GM23248 (cell line): ENCODE results near the gene ARFGAP3. TPM values are rescaled to one million over a fixed set of nuclear protein-coding genes. Genes with fewer than 3 reads are reported as not detected.

ENCODE experiments used
- DNase-seq: peaks from one replicate; pipeline ENCODE4 v3.0.0-alpha.2; 2015
- H2AFZ ChIP-seq: fragments of 200-600 bp; sonication (generic); 2 replicates; pipeline ENCODE4 v1.6.1; 2016; ENCODE audit warnings: antibody characterized with exemption
- H3F3A ChIP-seq: fragments of 200-600 bp; sonication (generic); 2 replicates; pipeline ENCODE4 v1.6.1; 2016; ENCODE audit warnings: mild to moderate bottlenecking, antibody characterized with exemption, mixed run types; ENCODE audit not compliant: insufficient read depth
- H3K27ac ChIP-seq: fragments of 200-600 bp; sonication (generic); 2 replicates; pipeline ENCODE4 v1.5.1; 2016; ENCODE audit warnings: mild to moderate bottlenecking
- H3K27me3 ChIP-seq: fragments of 200-600 bp; sonication (generic); replicated peaks from 2 replicates; pipeline ENCODE4 v1.6.1; 2016; ENCODE audit warnings: mild to moderate bottlenecking; ENCODE audit not compliant: insufficient read depth
- H3K36me3 ChIP-seq: fragments of 200-600 bp; sonication (generic); 2 replicates; pipeline ENCODE4 v1.6.1; 2016; ENCODE audit warnings: low read depth, mild to moderate bottlenecking
- H3K4me1 ChIP-seq: fragments of 200-600 bp; sonication (generic); 2 replicates; pipeline ENCODE4 v1.6.1; 2016; ENCODE audit warnings: mild to moderate bottlenecking; ENCODE audit not compliant: insufficient read depth
- H3K4me2 ChIP-seq: fragments of 200-600 bp; sonication (generic); one replicate; pipeline ENCODE4 v1.6.1; 2016; ENCODE audit warnings: mild to moderate bottlenecking; ENCODE audit not compliant: unreplicated experiment
- H3K4me3 ChIP-seq: fragments of 200-600 bp; sonication (generic); 2 replicates; pipeline ENCODE4 v1.5.1; 2016; ENCODE audit warnings: mild to moderate bottlenecking
- H3K79me2 ChIP-seq: fragments of 200-600 bp; sonication (generic); 2 replicates; pipeline ENCODE4 v1.6.1; 2016; ENCODE audit warnings: mild to moderate bottlenecking; ENCODE audit not compliant: insufficient read depth
- H3K9ac ChIP-seq: fragments of 200-600 bp; sonication (generic); 2 replicates; pipeline ENCODE4 v1.6.1; 2016; ENCODE audit warnings: mild to moderate bottlenecking
- H3K9me2 ChIP-seq: fragments of 200-600 bp; sonication (generic); 2 replicates; pipeline ENCODE4 v1.6.1; 2016; ENCODE audit warnings: mixed run types, mild to moderate bottlenecking, moderate library complexity; ENCODE audit not compliant: insufficient read depth
- H3K9me3 ChIP-seq: fragments of 200-600 bp; sonication (generic); one replicate; pipeline ENCODE4 v1.6.1; 2017; ENCODE audit warnings: low read depth
- H4K20me1 ChIP-seq: fragments of 200-600 bp; sonication (generic); 2 replicates; pipeline ENCODE4 v1.6.0; 2016; ENCODE audit not compliant: insufficient read depth
- EZH2 ChIP-seq: fragments of 200-600 bp; sonication (generic); IDR thresholded peaks from 2 replicates; pipeline ENCODE4 v1.6.1; 2018; ENCODE audit warnings: antibody characterized with exemption, mild to moderate bottlenecking; ENCODE audit not compliant: insufficient read depth, poor library complexity, severe bottlenecking
- EZH2phosphoT487 ChIP-seq: fragments of 200-600 bp; sonication (generic); IDR thresholded peaks from 2 replicates; pipeline ENCODE4 v1.6.1; 2018; ENCODE audit warnings: antibody characterized with exemption, moderate library complexity, mild to moderate bottlenecking, low read depth; ENCODE audit not compliant: insufficient read depth
- WGBS, 2 experiments: methylation state at CpG; one replicate each; pipeline ENCODE4 v1.1.6; 2015 to 2017; ENCODE audit warnings: low lambda C conversion rate in 2 of 2, low coverage in 1 of 2; ENCODE audit errors: missing lambda C conversion rate in 2 of 2; 5-methylcytosine and 5-hydroxymethylcytosine counted together
- in situ Hi-C: fragments of 300-500 bp; cut with MboI; formaldehyde crosslinking; loops from 2 replicates; pipeline ENCODE4 v1.15.0; 2020
- polyA plus RNA-seq: library from polyadenylated mRNA; unstranded; fragments of >200 nt; fragmentation: Nextera tagmentation; extraction: Ambion mirVana; gene quantifications from 2 replicates; pipeline ENCODE4 v1.2.1, GENCODE V29; 2016
- total RNA-seq: library from RNA; depleted of rRNA; stranded (reverse); fragments of >200 nt; shearing (Covaris generic); gene quantifications from 2 replicates; pipeline ENCODE4 v1.2.3, GENCODE V29; 2014

The ARFGAP3 gene
- total and polyA plus RNA-seq, 2 experiments from 2014 or later: 81.5 to 96.8 TPM

DNA sequence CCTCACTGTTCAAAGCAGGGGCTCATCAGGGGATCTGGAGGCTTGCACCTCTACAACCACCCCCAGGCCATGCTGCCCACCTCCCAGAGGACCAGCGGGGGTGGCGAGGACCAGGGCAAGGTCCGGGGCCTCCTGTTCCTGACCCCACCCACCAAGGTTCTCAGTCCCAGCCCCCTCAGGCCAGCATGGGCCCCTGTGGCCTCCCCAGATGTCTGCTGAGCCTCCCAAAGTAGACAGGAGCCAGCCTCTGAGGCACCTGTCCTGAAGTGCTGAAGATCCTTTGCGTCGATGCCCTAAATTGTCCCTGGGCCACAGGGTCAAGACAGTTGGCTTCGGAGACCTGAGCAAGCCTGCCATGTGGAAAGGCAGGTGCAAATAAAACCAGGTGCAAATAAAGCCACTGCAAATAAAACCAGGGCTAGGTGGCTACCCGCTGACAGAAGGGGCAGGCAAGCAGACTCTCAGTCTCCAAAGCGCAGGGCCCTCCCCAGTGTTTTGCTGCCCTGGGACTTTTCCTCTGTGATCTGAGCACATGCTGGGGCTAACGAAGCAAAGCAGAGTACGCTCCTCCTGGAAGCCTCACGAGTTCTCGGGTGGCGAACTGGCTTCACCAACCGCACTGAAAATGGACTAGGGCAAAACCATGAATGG lies 22.4 kb upstream of the ARFGAP3 start:
- no peaks in the 10 kb centered on the region for H3K79me2 ChIP-seq
- H3K9me2 ChIP-seq: no peaks in the 10 kb centered on the region
- no peaks in the 10 kb centered on the region for H3K27me3 ChIP-seq
- H3K4me1 ChIP-seq: no peaks in the 10 kb centered on the region
- WGBS, 2 experiments: 97 to 99% methylated on average over 12 to 14 of the region's 14 CpGs
- no peak overlapping the region for H3K9ac ChIP-seq
- no peak overlapping the region for H2AFZ ChIP-seq
- no peaks in the 10 kb centered on the region for H4K20me1 ChIP-seq
- peaks cover 6% of the 10 kb centered on the region; the same call in 1 of the 2 replicates for H3K36me3 ChIP-seq
- no peak overlapping the region for H3K4me2 ChIP-seq
- H3K27ac ChIP-seq: no peak overlapping the region
- in situ Hi-C loops: no loop called here
- no peaks in the 10 kb centered on the region for H3F3A ChIP-seq
- H3K4me3 ChIP-seq: no peak overlapping the region
- H3K9me3 ChIP-seq: no peaks in the 10 kb centered on the region
- TF ChIP-seq EZH2 (no peak), EZH2phosphoT487 (no peak)
- no peak for DNase-seq

DNA sequence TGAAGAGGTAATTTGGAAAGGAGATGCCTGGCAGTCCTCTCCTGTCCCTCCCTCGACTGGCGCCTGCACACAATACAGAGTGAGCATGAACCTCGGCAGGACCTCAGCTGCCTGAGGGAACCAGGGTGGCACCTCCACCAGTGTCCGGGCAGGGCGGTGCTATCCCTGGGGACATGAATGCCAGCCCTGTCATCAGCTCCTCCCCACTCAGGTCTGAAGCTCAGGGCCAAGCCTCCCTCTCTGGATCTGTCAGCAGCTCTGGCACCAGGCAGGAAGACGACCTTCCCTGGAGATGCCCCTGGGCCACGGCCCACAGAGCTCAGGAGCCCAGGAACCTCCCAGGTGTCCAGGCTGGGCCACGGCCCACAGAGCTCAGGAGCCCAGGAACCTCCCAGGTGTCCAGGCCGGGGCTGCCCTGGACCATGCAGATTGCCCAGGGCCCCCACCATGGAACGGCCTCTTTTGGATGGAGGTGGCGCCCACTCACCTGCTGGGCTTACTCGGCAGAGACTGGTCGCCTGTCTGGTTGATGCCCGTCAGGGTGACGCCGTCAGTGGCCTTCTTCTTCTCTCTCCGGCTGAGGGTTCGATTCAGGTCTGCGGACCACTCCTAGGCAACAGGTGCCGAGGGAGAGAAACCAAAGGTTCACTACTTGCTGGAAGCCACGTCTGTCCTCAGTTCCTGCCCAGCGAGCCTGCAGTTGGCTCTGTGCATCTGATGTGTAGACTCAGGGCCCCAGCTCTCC lies 21.7 kb upstream of the ARFGAP3 start:
- no peaks in the 10 kb centered on the region for H3K4me1 ChIP-seq
- no peak overlapping the region for H2AFZ ChIP-seq
- H4K20me1 ChIP-seq: no peaks in the 10 kb centered on the region
- H3K36me3 ChIP-seq: peaks cover 6% of the 10 kb centered on the region; the same call in 1 of the 2 replicates
- H3K9me3 ChIP-seq: no peaks in the 10 kb centered on the region
- in situ Hi-C loops: no loop called here
- no peak for DNase-seq
- no peak overlapping the region for H3K4me3 ChIP-seq
- no peaks in the 10 kb centered on the region for H3F3A ChIP-seq
- WGBS, 2 experiments: 95% methylated on average over 20 to 22 of the region's 22 CpGs
- H3K27me3 ChIP-seq: no peaks in the 10 kb centered on the region
- H3K79me2 ChIP-seq: no peaks in the 10 kb centered on the region
- H3K9ac ChIP-seq: no peak overlapping the region
- TF ChIP-seq EZH2: no peak
- TF ChIP-seq EZH2phosphoT487: no peak
- no peak overlapping the region for H3K4me2 ChIP-seq
- H3K27ac ChIP-seq: no peak overlapping the region
- no peaks in the 10 kb centered on the region for H3K9me2 ChIP-seq

GRCh38 chr22:42877597-42878340 lies 20.7 kb upstream of the ARFGAP3 start:
- in situ Hi-C loops: no loop called here
- Histone ChIP-seq H3K27ac (no peak overlapping the region), H3K4me3 (no peak overlapping the region), H3F3A (no peaks in the 10 kb centered on the region), H3K9me2 (no peaks in the 10 kb centered on the region), H3K79me2 (no peaks in the 10 kb centered on the region), H3K27me3 (no peaks in the 10 kb centered on the region), H3K4me2 (no peak overlapping the region), H3K4me1 (no peaks in the 10 kb centered on the region), H3K9ac (no peak overlapping the region), H3K9me3 (no peaks in the 10 kb centered on the region), H3K36me3 (no peaks in the 10 kb centered on the region; the same call in 1 of the 2 replicates), H4K20me1 (no peaks in the 10 kb centered on the region), H2AFZ (no peak overlapping the region)
- 81 to 82% methylated on average over 12 of the region's 12 CpGs for WGBS, 2 experiments
- no peak for DNase-seq
- TF ChIP-seq EZH2 (no peak), EZH2phosphoT487 (no peak)

DNA sequence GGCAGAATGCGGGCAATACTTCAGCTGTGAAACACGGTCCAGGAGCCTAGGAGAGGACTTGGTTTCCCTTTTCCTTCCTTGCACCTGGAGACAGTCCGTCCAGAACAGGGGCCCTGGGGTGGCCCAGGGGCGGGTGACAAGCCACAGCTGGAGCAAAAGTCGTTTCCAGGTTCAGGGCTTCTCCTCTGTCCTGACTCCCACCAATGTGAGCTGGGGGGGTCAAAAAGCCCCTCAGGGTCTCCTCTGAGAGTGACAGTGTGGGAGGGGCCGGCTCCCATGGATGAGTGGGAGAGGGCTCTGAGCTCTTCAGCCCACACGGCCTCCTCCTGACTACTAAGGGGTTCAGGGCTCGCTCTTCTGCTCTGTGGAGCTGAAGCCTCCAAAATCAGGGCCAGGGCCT lies 20.1 kb upstream of the ARFGAP3 start:
- DNase-seq: no peak
- no peak overlapping the region for H3K4me3 ChIP-seq
- H3K79me2 ChIP-seq: no peaks in the 10 kb centered on the region
- H3K4me1 ChIP-seq: no peaks in the 10 kb centered on the region
- no peaks in the 10 kb centered on the region for H3K9me3 ChIP-seq
- H3K36me3 ChIP-seq: no peaks in the 10 kb centered on the region; the same call in 1 of the 2 replicates
- no peak overlapping the region for H3K27ac ChIP-seq
- H3K9ac ChIP-seq: no peak overlapping the region
- in situ Hi-C loops: no loop called here
- no peak overlapping the region for H3K4me2 ChIP-seq
- TF ChIP-seq EZH2phosphoT487 (no peak), EZH2 (no peak)
- no peaks in the 10 kb centered on the region for H3K9me2 ChIP-seq
- 88 to 91% methylated on average over 7 to 8 of the region's 8 CpGs for WGBS, 2 experiments
- H3F3A ChIP-seq: no peaks in the 10 kb centered on the region
- H4K20me1 ChIP-seq: no peaks in the 10 kb centered on the region
- no peaks in the 10 kb centered on the region for H3K27me3 ChIP-seq
- H2AFZ ChIP-seq: no peak overlapping the region
